Measurements from ENCODE around the gene CALR.

The CALR gene

DNA sequence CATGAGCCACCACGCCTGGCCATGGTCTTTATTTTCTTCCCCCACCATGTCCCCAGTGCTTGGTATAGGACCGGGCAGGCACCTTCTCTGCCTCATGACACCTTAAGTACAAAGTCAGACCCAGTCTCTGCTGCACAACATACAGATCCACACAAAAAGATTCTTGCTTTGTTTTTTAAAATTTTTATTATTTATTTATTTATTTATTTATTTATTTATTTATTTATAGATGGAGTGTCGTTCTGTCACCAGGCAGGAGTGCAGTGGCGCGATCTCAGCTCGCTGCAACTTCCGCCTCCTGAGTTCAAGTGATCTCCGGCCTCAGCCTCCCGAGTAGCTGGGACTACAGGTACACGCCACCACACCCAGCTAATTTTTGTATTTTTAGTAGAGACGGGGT lies 54.3 kb downstream of the CALR start:
- H3K9ac ChIP-seq (ENCODE audit: low read length) = no peak overlapping the region
- H3K9me3 ChIP-seq (ENCODE audit: control insufficient read depth, low read length) = no peaks in the 10 kb centered on the region
- H3K4me3 ChIP-seq (ENCODE audit: low read length) = no peak overlapping the region
- no peaks in the 10 kb centered on the region for H3K36me3 ChIP-seq (ENCODE audit: control insufficient read depth, insufficient read depth, low read length)
- H3K4me1 ChIP-seq (ENCODE audit: control insufficient read depth, insufficient read depth, low read length) = peaks cover 16% of the 10 kb centered on the region
- no peaks in the 10 kb centered on the region for H3K27me3 ChIP-seq (ENCODE audit: control insufficient read depth, insufficient read depth, low read length)

DNA sequence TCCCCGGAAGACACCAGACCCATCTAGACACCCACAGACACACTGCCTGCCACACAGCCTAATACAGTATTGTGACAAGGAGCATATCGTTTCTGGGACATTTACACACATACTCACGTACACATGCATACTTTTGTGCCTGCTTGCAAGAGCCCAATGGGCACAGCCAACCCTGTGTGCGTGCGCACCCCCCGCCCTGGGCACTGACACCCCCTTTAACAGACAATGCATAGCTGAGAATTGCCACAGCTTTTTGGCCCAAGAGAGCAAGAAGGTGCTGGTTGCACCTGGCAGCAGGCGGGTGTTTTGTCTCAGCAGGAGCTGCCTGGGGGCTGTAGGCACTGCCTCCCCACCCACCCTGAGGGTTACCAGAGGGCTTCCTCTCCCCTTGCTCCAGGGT lies 55.2 kb downstream of the CALR start:
- H3K27me3 ChIP-seq (ENCODE audit: control insufficient read depth, insufficient read depth, low read length) = no peaks in the 10 kb centered on the region
- no peaks in the 10 kb centered on the region for H3K9me3 ChIP-seq (ENCODE audit: control insufficient read depth, low read length)
- H3K36me3 ChIP-seq (ENCODE audit: control insufficient read depth, insufficient read depth, low read length) = no peaks in the 10 kb centered on the region
- no peak overlapping the region for H3K9ac ChIP-seq (ENCODE audit: low read length)
- H3K4me1 ChIP-seq (ENCODE audit: control insufficient read depth, insufficient read depth, low read length) = peaks cover 21% of the 10 kb centered on the region
- no peak overlapping the region for H3K4me3 ChIP-seq (ENCODE audit: low read length)

Measured in mucosa of stomach (tissue), 1 donor.